Effector CD8-positive, alpha-beta T cell (primary cell): ENCODE results near the gene TMEM120A.

Experiments used
- DNase-seq: peaks from one replicate; lab custom pipeline; 2025; lab: John Stamatoyannopoulos, UW

TMEM120A gene

DNA sequence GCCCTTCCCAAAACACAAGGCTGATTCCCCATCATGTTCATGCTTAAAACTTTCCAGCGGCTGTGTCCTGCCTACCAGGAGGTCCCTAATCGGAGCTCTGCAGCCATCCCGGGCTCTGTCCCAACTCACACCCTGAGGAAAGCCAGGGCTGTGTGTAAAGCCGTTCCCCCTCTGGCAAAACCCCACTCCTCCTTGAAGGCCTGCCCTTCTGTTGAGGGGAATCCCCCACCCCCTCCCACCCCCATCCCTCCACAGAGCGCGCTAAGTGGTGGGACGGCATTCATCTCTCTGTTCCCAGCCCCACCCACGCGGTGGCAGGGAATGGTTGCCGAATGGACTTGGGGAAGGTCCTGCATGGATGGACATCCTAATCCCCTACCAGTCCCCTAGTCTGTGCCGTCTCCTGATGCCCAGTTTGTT, 667 bp upstream of the TMEM120A start:
- no peak for DNase-seq

DNA sequence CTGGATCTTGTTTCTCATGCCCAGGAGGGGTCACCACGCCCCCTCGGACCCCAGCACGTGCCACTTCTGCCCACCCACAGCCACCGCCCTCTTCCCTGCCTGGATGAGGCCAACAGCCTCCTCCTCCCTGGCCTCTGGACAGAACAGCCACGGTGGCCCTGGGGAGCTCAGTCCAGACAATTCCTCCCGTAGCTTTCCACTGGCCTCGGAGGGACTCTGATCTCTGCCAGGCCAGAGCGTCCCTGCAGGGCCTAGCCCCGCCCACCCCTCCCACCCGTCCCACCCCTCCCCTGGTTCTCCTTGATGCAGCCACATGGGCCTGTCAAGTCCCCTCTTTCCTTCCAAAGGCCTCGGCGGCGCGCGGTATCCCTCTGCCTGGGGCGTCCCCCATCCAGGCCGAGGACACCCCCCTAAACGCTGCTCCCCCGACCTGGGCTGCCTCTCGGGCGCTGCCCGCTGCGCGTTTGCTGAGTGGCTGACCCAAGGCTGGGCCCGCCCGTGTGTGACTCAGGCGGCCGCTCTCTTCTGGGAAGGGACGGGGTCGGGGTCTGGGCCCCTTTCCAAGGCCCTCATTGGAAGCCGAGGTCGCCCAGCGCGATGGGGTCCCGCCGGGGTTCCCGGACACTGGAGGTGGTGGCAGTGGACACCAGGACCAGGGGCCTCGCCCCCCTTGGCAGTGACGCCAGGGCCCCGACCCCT, 557 bp downstream of the TMEM120A start:
- peak; percentile 15 for DNase-seq

DNA sequence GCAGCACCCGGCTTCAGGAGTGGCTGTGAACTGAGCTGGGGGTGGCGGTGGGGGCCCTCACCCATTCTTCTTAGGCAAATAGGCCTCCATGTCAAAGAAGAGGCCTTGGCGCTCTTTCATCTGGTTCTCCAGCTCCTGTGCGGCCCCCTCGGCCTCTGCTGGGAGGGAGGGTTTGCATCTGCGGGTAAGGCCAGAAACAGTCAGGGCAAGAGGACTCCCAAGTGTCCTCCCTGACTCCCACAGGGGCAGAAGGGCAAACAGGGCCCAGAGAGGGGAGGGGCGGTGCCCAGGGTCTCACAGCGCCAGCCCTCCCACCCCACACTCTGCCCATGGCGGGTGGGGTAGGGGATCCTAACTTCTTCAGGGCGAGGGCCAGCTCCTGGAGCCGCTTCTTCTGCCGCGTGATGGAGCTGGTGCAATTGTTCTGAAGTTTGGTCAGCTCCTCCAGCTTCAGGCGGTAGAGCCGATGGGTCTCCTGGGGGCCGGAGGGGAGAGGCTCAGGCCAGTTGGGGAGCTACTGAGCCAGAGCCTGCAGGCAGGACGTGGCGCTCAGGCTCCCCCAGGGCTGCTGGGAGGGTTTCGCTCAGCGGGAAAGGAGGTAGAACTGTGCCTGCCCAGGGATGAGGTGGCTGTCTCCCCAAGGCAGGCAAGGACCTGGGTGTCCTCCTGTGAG, 2.2 kb downstream of the TMEM120A start:
- DNase-seq, result no peak

DNA sequence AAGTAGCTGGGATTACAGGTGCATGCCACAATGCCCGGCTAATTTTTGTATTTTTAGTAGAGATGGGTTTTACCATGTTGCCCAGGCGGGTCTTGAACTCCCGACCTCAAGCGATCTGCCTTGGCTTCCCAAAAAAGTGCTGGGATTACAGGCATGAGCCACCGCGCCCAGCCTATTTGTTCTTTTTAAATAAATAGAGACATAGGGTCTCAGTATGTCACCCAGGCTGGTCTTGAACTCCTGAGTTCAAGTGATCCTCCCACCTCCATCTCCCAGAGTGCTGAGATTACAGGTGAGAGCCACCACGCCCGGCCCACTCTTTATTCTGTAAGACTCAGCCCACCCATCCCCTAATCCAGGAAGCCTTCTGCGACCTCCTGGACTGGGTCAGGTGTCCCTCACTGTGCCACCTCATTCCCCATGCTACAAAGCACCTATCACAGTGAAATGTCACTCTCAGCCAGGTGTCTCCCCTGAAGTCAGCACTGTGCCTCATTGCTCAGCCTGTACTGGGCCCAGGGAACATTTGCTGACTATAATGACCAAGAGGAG, 2.8 kb downstream of the TMEM120A start:
- DNase-seq, result no peak

DNA sequence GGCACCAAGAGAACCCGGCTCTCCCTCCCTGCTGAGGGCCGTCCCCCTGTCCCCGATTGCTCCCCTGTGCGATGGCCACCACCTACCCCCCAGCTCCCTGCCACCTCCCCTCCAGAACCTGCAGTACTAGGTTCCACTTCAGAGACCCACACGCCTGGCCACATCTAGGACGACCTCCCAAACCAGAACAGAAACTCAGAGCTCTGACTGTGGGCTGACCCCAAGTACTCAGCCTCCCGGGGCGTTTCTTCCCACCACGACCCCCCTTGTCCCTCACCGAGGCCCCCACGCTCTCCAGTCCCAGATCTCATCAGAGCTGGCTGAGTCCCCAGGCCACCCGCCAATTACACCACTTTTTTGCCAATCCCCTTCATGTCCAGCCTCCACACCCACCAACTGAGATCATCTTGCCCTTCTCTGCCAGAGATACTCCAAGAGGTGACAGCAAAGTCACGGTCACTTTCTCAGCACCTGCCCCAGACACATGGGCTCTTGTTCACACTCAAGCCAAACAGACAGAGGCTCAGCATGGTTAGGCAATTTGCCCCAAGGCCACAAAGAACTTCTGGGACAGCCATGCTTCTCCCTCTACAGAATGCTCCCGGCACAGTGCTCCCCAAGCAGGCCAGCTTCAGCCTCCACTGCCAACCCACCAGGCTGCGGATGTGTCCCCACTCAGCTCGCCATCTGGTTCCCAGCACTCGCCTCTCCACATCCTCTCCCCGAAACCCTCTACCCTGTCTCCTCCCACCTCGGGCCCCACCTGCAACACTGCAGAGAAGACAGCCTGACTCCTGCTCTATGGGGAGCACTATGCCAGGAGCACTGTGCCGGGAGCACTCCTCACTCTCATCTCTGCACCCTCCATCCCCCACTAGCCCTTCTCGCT, 4.7 kb downstream of the TMEM120A start:
- no peak for DNase-seq

DNA sequence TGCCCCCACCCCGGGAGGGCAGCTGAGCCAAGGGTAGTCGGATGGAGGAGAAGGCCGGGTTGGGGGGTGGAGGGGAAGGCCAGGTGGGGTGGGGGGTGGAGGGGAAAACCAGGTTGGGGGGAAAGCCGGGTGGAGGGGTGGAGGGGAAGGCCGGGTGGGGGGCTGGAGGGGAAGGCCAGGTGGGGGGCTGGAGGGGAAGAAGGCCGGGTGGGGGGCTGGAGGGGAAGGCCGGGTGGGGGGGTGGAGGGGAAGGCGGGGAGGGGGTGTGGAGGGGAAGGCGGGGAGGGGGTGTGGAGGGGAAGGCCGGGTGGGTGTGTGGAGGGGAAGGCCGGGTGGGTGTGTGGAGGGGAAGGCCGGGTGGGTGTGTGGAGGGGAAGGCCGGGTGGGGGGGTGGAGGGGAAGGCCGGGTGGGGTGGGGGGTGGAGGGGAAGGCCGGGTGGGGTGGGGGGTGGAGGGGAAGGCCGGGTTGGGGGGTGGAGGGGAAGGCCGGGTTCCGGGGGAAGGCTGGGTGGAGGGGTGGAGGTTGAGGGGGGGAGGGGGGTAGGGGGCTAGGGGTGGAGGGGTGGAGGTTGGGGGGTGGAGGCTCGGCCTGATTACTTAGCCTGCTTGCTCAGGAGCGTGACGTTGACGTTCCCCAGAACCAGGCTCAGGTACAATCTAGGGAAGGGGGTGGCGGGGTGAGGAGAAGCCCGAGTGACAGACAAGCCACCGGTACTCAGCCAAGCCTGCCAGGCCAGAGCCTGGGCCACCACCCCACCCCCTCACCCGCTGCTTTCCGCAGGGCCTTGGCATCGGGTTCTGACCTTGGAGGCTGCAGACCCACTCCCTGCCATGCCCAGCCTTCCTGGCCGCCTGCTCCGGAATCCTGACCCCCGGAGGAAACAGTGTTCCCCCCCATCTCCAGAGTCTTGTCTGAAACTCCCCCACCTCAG, 5.6 kb downstream of the TMEM120A start:
- DNase-seq, result no peak

DNA sequence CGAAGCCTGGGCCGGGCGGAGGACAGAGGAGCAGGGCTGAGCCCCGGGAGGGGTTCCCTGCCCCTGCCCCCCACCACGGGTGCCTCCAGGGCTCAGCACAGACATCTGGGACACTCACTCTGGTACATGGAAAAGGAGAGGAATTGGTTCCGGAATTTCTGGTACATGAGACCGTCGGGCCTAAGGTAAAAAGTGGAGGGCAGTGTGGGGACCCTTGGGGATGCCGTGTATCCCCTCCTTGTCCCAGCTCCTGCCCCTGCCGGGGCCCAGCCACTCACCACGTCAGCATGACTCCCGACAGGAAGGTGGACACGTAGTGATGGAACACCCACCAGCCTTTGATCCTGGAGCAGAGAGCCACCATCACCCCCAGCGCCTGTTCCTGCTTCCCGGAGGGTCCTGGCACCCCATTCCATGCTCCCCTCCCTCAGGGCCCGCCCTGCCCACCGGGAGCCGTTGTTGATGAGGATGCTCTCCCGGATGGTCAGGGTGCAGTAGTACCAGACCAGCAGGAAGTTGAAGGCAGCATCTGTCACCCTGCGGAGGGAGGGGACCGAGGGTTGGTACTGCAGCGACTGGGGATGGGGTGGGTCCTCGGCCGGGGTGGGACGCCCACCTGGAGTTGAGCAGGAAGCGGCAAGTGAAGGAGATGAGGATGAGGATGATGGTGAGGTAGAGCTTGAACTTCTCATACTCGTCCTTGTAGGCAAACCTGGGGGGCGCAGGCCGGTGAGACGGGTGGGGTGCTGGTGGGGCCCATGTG, 6.4 kb downstream of the TMEM120A start:
- DNase-seq, result no peak

DNA sequence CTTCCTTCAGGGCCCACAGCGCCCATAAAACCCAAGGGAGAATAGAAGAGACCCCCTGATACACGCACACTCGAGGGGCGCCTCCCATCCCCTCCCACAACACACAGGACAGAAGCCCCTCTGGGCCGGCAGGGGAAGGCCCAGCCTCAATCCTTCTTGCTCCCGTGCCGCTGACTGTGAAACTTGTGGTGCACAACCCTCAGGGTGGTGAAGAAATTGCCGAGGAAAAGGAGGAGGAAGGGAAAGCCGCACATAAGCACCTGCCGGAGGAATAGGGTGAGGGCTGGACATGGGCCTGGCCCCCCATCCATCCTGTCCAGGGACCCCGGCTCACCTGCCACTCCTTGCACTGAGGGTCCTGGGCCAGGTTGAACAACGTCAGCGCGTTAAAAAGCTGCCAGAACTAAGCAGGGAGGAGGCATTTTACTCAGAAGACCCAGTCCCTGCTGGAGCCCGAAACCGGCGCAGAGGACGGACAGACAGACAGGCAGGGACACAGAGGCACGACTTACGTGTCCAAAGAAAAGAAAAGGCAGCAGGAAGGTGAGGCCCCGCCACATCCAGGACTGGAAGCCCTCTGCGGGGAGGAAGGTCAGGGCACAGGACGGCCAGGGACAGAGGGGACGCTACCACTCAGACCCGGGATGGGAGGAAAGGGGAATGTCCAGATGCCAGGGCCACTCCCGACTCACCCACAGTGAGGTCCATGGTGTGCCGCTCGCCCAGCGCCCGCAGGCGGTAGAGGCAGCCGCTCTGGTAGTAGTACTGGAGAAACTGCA, 7.2 kb downstream of the TMEM120A start:
- no peak for DNase-seq

DNA sequence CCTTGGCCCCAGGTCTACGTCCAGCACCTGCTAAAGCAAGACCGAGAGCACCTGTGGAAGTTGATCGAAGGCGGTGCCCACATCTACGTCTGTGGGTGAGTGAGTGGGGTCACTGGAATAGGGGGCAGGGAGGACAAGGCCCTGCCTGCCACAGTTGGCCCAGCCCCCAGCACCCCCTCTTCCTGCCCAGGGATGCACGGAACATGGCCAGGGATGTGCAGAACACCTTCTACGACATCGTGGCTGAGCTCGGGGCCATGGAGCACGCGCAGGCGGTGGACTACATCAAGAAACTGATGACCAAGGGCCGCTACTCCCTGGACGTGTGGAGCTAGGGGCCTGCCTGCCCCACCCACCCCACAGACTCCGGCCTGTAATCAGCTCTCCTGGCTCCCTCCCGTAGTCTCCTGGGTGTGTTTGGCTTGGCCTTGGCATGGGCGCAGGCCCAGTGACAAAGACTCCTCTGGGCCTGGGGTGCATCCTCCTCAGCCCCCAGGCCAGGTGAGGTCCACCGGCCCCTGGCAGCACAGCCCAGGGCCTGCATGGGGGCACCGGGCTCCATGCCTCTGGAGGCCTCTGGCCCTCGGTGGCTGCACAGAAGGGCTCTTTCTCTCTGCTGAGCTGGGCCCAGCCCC, 8.1 kb downstream of the TMEM120A start:
- DNase-seq, result no peak

DNA sequence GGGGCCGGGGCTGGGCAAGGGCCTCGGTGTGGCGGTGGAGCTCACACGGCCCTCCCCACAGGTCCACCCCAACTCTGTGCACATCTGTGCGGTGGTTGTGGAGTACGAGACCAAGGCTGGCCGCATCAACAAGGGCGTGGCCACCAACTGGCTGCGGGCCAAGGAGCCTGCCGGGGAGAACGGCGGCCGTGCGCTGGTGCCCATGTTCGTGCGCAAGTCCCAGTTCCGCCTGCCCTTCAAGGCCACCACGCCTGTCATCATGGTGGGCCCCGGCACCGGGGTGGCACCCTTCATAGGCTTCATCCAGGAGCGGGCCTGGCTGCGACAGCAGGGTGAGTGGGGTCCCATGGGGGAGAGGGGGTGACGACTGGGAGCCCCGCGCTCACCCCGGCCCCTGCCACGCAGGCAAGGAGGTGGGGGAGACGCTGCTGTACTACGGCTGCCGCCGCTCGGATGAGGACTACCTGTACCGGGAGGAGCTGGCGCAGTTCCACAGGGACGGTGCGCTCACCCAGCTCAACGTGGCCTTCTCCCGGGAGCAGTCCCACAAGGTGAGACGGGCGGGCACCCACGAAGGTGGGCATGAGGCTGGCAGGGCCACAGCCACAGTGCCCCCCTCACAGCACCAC, 8.8 kb downstream of the TMEM120A start:
- DNase-seq, result no peak

DNA sequence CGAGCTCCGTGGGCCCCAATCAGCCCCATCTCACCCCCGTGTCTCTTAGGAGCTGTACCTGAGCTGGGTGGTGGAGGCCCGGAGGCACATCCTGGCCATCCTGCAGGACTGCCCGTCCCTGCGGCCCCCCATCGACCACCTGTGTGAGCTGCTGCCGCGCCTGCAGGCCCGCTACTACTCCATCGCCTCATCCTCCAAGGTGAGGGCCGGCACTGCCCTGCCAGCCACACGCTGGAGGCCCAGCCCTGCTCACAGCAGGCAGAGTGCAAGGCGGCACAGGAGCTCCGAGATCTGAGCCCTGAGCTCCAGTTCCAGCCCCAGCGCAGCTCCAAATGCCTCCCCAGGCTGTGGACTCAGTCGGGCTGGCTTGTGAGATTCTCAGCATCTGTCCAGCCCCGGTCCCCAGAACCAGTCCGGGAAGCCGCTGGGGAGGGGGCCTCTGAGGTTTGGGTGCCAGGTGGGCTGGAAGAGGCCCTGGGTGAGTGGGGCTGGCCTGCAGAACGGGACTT, 9.3 kb downstream of the TMEM120A start:
- no peak for DNase-seq

DNA sequence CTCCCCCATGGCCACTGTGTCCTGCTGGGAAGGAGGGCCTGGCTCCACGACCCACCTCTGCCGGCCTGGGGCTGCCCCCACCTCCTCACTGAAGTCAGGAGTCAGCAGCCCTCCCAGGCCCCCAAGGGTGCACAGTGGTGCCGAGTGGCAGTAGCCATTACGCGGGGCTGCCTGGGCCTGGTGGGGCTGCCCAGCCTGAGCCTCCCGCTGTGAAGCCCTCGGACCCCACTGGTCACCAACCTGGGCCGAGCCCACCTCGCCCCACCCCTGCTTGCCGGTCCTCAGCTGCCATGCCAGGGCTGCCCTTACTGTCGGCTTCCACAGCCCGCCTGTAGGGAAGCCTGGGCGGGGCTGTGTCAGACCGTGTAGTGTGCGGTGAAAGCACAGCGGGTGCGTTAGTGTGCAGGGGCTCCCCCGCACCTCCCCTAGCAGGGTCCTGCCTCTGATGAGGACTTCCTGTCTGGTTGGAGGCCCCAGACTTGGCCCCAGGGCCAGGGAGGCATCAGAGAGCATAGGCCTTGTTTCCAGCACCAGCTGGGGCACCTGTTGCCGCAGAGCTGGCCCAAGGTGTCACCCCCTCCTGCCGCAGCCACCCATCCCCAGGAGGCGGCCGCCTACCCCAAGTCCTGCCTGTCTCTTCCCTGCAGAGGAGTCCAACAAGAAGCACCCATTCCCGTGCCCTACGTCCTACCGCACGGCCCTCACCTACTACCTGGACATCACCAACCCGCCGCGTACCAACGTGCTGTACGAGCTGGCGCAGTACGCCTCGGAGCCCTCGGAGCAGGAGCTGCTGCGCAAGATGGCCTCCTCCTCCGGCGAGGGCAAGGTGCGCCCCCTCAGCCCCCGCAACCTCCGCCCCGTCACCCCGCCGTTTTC, 10.0 kb downstream of the TMEM120A start:
- DNase-seq, result no peak

DNA sequence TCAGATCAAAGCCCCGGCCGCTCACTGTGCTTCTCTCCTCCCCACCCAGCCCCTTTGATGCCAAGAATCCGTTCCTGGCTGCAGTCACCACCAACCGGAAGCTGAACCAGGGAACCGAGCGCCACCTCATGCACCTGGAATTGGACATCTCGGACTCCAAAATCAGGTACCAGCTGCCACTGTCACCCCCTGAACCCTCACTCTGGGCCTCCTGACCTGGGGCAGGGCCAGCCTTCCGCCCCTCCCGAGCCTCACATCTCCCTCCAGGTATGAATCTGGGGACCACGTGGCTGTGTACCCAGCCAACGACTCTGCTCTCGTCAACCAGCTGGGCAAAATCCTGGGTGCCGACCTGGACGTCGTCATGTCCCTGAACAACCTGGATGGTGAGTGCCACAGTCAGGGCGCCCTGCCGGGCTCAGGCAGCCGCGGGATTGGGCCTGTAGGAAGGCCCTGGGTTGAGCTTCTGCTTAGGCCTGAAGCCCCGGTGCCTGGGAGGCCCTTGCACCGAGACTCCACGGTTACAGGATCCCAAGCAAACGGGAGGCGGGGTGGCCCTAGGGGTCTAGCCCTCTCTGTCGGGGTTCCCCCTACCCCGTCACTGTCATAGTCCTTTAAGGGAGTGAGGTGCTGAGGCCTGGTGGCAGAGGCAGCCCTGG, 10.8 kb downstream of the TMEM120A start:
- DNase-seq, result no peak

DNA sequence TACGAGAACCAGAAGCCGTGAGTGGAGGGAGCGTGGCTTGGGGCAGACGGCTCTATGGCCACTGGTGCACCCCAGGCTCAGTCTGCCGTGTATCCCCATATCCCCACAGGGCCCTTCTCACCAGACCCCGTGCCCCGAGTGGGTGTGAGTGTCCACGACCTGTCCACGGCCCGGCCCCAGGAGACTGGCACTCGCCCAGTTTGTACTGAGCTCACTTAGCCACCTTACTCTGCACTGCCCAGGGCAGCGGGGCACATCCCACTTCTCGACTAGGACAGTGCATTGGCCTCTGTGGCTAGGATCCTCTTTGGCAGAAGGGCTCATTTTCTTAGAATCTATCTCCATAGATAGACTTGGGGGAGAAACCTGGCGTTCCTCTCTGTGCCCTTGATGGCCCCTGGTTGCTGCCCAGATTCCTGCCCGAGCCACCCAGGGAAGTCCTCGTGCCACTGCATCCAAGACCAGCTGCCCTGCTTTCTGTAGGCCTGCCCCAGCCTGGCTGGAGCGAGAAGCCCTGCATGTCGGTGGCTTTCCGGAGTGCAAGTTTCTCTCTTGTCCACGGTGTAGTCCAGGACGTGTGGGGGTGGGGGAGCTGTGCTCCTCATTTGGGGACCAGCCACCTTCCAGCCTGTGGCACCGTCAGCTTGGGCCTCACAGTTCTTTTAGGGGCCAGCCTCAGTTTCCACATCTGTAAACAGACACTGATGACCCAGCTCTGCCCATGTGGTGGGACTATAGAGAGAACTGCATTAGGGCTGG, 11.9 kb downstream of the TMEM120A start:
- DNase-seq, result no peak

DNA sequence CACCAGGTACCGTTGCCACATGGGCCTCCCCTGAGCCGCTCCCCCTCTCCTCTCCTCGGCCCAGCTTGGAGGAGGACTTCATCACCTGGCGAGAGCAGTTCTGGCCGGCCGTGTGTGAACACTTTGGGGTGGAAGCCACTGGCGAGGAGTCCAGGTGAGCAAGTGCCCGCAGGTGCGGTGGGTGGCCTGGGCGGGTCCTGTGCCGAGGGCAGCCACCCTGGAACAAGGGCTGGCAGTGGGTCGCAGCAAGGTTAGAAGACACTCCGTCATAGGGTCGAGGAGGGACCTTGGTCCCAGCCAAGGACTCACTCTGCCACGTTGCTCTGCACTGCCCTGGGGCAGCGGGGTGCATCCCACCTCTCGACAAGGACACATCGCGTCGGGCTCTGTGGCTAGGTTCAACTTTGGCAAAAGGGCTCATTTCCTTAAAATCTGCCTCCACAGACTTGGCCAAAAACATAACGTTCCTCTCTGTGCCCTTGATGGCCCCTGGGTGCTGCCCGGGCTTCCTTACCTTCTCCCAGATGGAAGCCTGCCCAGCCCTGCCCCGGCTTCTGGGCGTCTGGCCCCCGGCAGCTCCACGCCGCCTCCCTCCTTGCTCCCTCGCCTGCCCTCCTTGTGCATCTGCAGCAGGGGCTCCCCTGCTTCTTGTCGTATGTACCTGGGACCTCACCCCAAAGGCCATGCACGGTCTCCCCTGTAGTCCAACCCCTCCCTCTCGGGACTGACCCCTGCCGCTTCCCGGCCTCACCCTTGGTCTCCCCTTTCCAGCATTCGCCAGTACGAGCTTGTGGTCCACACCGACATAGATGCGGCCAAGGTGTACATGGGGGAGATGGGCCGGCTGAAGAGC, 12.7 kb downstream of the TMEM120A start:
- no peak for DNase-seq

DNA sequence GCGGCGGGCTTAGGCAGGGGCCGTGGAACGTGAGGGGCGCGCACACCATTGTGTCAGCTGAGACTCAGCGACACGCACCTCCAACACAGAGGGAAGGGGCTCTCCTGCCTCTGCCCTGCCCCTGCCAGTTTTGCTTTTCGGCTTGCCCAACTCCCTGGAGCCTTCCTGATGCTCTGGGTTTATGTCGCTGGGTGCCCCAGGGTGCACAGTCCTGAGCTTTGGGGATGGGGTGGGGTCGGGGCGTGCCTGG, 13.3 kb downstream of the TMEM120A start:
- DNase-seq, result no peak
